Stomach (tissue), 4 donors: ENCODE data around the gene FKBP10.

Experiments used
- EP300 ChIP-seq: sonication (generic); formaldehyde crosslinking; IDR thresholded peaks from one replicate; pipeline ENCODE4 v1.6.1; 2017; ENCODE audit warnings: antibody characterized with exemption
- POLR2A ChIP-seq, 4 donors: fragments of 450-650 bp; IDR thresholded peaks; one replicate each; pipeline ENCODE4 v1.6.1; 2016; ENCODE audit warnings: antibody characterized with exemption in 4 of 4, control low read depth in 2 of 4, mild to moderate bottlenecking in 1 of 4, moderate library complexity in 1 of 4
- TF ChIP-seq, protein P1 (sequence below), 7 experiments: fragments of 450-650 bp in 4 of 7; fragments of 200-600 bp in 3 of 7; sonication (generic) in 3 of 7; IDR thresholded peaks; one replicate each; pipeline ENCODE4 v1.5.1; 2016 to 2019; ENCODE audit warnings: antibody characterized with exemption in 7 of 7, control low read depth in 2 of 7, mild to moderate bottlenecking in 1 of 7

DNA sequence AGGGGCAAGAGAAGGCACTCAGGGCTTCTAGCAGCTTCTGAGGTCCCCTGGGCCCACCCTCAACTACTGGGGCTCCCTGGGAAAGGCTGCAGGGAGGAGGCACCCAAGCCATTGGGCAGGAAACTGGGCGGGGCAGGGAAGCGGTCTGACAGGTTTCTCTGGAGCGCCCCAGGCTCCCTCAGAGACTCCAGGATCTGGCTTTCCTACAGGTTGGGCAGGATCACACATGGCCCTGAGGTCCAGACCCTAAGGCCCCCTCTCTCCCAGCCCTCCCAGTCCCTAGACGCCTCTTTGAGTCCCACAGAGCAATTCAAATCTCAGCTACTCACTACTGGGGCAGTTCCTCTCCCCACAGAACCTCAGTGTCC is 40.6 kb upstream of the FKBP10 start:
- TF ChIP-seq, protein P1, sequence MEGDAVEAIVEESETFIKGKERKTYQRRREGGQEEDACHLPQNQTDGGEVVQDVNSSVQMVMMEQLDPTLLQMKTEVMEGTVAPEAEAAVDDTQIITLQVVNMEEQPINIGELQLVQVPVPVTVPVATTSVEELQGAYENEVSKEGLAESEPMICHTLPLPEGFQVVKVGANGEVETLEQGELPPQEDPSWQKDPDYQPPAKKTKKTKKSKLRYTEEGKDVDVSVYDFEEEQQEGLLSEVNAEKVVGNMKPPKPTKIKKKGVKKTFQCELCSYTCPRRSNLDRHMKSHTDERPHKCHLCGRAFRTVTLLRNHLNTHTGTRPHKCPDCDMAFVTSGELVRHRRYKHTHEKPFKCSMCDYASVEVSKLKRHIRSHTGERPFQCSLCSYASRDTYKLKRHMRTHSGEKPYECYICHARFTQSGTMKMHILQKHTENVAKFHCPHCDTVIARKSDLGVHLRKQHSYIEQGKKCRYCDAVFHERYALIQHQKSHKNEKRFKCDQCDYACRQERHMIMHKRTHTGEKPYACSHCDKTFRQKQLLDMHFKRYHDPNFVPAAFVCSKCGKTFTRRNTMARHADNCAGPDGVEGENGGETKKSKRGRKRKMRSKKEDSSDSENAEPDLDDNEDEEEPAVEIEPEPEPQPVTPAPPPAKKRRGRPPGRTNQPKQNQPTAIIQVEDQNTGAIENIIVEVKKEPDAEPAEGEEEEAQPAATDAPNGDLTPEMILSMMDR (IDR thresholded peaks at IDR 0.05): no peak
- TF ChIP-seq POLR2A (IDR thresholded peaks at IDR 0.05): no peak
- TF ChIP-seq EP300: no peak
